GM23248 (cell line): ENCODE results near the gene ZNF324B.
"Not testable (repeated sequence)": the region's sequence is repeated elsewhere in the genome, so short reads cannot be mapped to it uniquely, and the experiment has no call there.

Experiments used
- EZH2 ChIP-seq: fragments of 200-600 bp; sonication (generic); IDR thresholded peaks from 2 replicates; pipeline ENCODE4 v1.6.1; 2018; ENCODE audit warnings: antibody characterized with exemption, mild to moderate bottlenecking; ENCODE audit not compliant: insufficient read depth, poor library complexity, severe bottlenecking
- EZH2phosphoT487 ChIP-seq: fragments of 200-600 bp; sonication (generic); IDR thresholded peaks from 2 replicates; pipeline ENCODE4 v1.6.1; 2018; ENCODE audit warnings: antibody characterized with exemption, moderate library complexity, mild to moderate bottlenecking, low read depth; ENCODE audit not compliant: insufficient read depth

- not testable (repeated sequence) for TF ChIP-seq EZH2phosphoT487, EZH2
These were observed 1.4 kb upstream of the ZNF324B start for GRCh38 chr19:58449980-58450379.
